Astrocyte (in vitro differentiated cells and primary cell): ENCODE data around the gene OS9.

Experiments used
- CTCF ChIP-seq: IDR thresholded peaks from 2 replicates; pipeline ENCODE4 v1.5.1; 2011; ENCODE audit warnings: low read depth, mild to moderate bottlenecking, inconsistent platforms, low read length, moderate library complexity; ENCODE audit not compliant: insufficient read depth
- EZH2 ChIP-seq: IDR thresholded peaks from 2 replicates; pipeline ENCODE4 v1.6.1; 2012; ENCODE audit warnings: mild to moderate bottlenecking, low read length, inconsistent platforms; ENCODE audit not compliant: insufficient read depth

- TF ChIP-seq CTCF (no peak), EZH2 (no peak)
Observed at GRCh38 chr12:57687862-57688261, 6.1 kb upstream of the OS9 start.
